ENCODE results near the gene BRCA1. TPM values are rescaled to one million over a fixed set of nuclear protein-coding genes. Genes with fewer than 3 reads are reported as not detected.

Gene BRCA1
- total RNA-seq, 4 donors from 2014 or later, result 4.9 to 8.0 (median 5.3) TPM

- no peaks in the 10 kb centered on the region for H3K27me3 ChIP-seq
- WGBS, result 32% methylated on average over 27 of the region's 40 CpGs
- H3K27ac ChIP-seq, result peak overlapping the region; percentile 91
- peak overlapping the region; percentile 95 for H3K4me3 ChIP-seq
- H3K4me1 ChIP-seq, result peaks cover 65% of the 10 kb centered on the region
- H3K36me3 ChIP-seq, result peaks cover 19% of the 10 kb centered on the region
- TF ChIP-seq CTCF (IDR thresholded peaks at IDR 0.05), result no peak
- no peak for TF ChIP-seq EP300 (IDR thresholded peaks at IDR 0.05)
- TF ChIP-seq POLR2AphosphoS5 (IDR thresholded peaks at IDR 0.05), result peak in 2 of 3 donors; percentile 25 to 38
- peak in 1 of 2 donors; percentile 52 for TF ChIP-seq POLR2A (IDR thresholded peaks at IDR 0.05)
- no peaks in the 10 kb centered on the region for H3K9me3 ChIP-seq
- peak; percentile 91 to 92 for DNase-seq (ENCODE audit: low spot score in 2 of 2)
Measured at GRCh38 chr17:43020789-43021740, 104.1 kb downstream of the BRCA1 start.

- H3K27ac ChIP-seq, result peak overlapping the region; percentile 91
- H3K36me3 ChIP-seq, result peaks cover 26% of the 10 kb centered on the region
- H3K4me1 ChIP-seq, result peaks cover 67% of the 10 kb centered on the region
- DNase-seq (ENCODE audit: low spot score in 2 of 2), result no peak
- no peaks in the 10 kb centered on the region for H3K9me3 ChIP-seq
- peak overlapping the region; percentile 95 for H3K4me3 ChIP-seq
- WGBS, result 54% methylated on average over 6 of the region's 6 CpGs
- TF ChIP-seq EP300 (IDR thresholded peaks at IDR 0.05), result no peak
- no peaks in the 10 kb centered on the region for H3K27me3 ChIP-seq
Measured at GRCh38 chr17:43020030-43020621, 105.0 kb downstream of the BRCA1 start.

GRCh38 chr17:43019418-43019817 lies 105.7 kb downstream of the BRCA1 start:
- Histone ChIP-seq H3K36me3 (peaks cover 26% of the 10 kb centered on the region), H3K4me3 (peak overlapping the region; percentile 95), H3K27me3 (no peaks in the 10 kb centered on the region), H3K4me1 (peaks cover 69% of the 10 kb centered on the region), H3K27ac (peak overlapping the region; percentile 91), H3K9me3 (no peaks in the 10 kb centered on the region)
- no peak for TF ChIP-seq EP300 (IDR thresholded peaks at IDR 0.05)
- TF ChIP-seq POLR2A (IDR thresholded peaks at IDR 0.05), result no peak
- TF ChIP-seq POLR2AphosphoS5 (IDR thresholded peaks at IDR 0.05), result no peak
- no peak for TF ChIP-seq CTCF (IDR thresholded peaks at IDR 0.05)
- 31% methylated on average over 7 of the region's 7 CpGs for WGBS
- DNase-seq (ENCODE audit: low spot score in 2 of 2), result no peak

GRCh38 chr17:43018932-43019331 lies 106.2 kb downstream of the BRCA1 start:
- H3K27ac ChIP-seq, result peak overlapping the region; percentile 91
- H3K9me3 ChIP-seq, result no peaks in the 10 kb centered on the region
- 52% methylated on average over 4 of the region's 4 CpGs for WGBS
- H3K4me1 ChIP-seq, result peaks cover 70% of the 10 kb centered on the region
- DNase-seq (ENCODE audit: low spot score in 2 of 2), result no peak
- no peaks in the 10 kb centered on the region for H3K27me3 ChIP-seq
- H3K4me3 ChIP-seq, result peak overlapping the region; percentile 95
- peaks cover 30% of the 10 kb centered on the region for H3K36me3 ChIP-seq
- no peak for TF ChIP-seq POLR2AphosphoS5 (IDR thresholded peaks at IDR 0.05)
- TF ChIP-seq CTCF (IDR thresholded peaks at IDR 0.05), result no peak

GRCh38 chr17:43018008-43018853 lies 106.9 kb downstream of the BRCA1 start:
- 70% methylated on average over 19 of the region's 19 CpGs for WGBS
- Histone ChIP-seq H3K27me3 (no peaks in the 10 kb centered on the region), H3K27ac (peak overlapping the region; percentile 91), H3K9me3 (no peaks in the 10 kb centered on the region), H3K36me3 (peaks cover 33% of the 10 kb centered on the region), H3K4me3 (no peak overlapping the region), H3K4me1 (peaks cover 77% of the 10 kb centered on the region)
- TF ChIP-seq POLR2A (IDR thresholded peaks at IDR 0.05) (no peak), POLR2AphosphoS5 (IDR thresholded peaks at IDR 0.05) (no peak), CTCF (IDR thresholded peaks at IDR 0.05) (no peak)
- no peak for DNase-seq (ENCODE audit: low spot score in 2 of 2)

All from suprapubic skin (tissue), 4 donors.